GM12873 (cell line): ENCODE data around the gene WDR64.

Experiments used
- TF ChIP-seq, protein P1 (sequence below): IDR thresholded peaks from 2 replicates; pipeline ENCODE4 v1.5.1; 2012; ENCODE audit warnings: low read depth, mild to moderate bottlenecking, moderate library complexity, low read length, control low read depth; ENCODE audit not compliant: insufficient read depth; ENCODE audit errors: missing control alignments

The WDR64 gene

DNA sequence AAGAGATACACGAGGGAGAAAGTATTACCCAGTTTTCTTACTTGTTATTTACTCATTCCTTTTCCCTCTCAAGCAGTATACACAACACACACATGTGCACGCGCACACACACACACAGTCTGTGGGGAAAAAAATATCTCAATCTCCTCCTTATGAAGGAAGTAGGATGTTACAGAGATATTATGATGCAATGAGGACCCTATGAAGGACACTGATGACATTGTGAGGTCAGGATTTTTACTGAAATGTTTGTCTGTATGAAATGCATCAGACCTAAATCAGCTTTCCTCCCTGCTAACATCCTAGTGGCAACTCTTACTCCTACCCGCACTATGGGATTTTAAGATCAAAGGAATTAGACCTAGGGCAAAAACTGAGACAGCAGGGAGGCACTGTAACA is at the start of gene WDR64:
Gene WDR64 (plus strand): TSS at position 270 of the 400 bp plus-strand sequence. CDS start 204 bp downstream, outside the sequence.
- TF ChIP-seq, protein P1, sequence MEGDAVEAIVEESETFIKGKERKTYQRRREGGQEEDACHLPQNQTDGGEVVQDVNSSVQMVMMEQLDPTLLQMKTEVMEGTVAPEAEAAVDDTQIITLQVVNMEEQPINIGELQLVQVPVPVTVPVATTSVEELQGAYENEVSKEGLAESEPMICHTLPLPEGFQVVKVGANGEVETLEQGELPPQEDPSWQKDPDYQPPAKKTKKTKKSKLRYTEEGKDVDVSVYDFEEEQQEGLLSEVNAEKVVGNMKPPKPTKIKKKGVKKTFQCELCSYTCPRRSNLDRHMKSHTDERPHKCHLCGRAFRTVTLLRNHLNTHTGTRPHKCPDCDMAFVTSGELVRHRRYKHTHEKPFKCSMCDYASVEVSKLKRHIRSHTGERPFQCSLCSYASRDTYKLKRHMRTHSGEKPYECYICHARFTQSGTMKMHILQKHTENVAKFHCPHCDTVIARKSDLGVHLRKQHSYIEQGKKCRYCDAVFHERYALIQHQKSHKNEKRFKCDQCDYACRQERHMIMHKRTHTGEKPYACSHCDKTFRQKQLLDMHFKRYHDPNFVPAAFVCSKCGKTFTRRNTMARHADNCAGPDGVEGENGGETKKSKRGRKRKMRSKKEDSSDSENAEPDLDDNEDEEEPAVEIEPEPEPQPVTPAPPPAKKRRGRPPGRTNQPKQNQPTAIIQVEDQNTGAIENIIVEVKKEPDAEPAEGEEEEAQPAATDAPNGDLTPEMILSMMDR = no peak

DNA sequence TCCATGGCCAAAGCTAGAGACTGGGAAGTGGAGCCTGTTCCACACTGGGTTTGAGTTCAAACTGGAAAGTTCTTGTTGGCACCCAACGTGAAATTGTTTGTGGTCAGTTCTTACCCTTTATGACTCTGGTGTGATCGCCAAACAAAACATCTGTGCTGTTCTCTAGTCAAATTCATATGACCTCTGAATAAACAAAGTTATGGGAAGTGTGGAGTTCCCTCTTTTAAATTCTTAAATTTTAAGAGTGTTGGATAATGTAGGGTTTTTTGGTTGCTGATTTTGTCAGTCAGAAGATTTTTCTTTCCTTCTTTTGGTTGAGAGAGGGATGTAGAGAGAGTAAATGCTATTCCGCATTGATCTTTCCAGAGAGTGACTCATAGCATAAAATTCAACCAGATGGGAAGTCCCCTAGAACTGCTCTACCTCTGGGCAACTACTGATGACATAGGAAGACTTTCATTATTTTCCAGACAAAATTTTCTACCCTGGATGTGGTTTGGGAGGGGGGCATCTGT is 48.3 kb upstream of the WDR64 start:
- TF ChIP-seq, protein P1 = no peak

DNA sequence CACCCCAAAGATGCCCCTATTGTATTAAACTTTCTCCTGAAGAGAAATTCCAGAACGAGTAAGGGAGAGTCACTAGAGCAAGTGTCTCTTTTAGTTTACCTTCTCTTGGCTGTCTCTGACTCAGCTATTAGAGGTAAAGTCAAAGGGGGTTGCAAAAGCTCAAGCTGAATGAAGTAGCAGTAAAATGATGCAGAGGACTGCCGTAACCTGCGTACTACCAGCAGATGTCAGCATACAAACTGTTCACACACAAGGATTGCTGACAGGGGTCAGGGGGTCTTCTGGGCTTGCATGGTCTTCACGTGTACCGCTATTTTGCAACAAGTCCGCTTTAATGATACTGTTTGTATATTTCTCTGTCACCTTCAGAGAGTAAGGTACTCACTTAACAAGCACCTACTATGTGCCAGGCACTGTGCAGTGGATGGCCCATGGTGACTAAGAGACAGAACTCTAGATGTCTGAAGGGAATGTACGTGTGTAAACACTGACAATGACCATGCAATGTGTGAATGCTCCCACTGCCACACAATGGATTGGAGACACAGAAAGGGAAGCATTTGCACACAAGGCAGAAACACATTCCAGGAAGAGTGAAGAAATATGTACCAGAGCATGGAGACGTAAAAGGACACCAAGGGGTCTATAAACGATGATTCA is 46.8 kb upstream of the WDR64 start:
- TF ChIP-seq, protein P1 = peak; percentile 43

DNA sequence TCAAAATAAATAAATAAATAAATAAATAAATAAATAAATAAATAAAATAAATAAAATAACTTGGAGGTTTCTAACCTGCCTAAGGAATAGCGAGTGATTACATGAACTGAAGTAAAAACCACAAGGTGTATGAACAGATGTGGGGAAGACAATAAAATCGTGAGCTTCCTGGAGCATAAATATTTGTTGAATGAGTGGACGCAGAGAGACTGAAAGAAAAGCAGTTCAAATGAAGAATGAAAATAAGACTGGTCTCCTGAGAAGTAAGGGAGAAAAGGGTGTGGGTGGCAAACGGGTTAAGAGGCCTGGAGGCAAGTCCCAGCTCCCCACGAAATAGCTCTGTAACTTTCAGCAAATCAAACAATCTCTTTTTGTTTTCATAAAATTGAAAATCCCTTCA is 45.5 kb upstream of the WDR64 start:
- TF ChIP-seq, protein P1 = no peak

DNA sequence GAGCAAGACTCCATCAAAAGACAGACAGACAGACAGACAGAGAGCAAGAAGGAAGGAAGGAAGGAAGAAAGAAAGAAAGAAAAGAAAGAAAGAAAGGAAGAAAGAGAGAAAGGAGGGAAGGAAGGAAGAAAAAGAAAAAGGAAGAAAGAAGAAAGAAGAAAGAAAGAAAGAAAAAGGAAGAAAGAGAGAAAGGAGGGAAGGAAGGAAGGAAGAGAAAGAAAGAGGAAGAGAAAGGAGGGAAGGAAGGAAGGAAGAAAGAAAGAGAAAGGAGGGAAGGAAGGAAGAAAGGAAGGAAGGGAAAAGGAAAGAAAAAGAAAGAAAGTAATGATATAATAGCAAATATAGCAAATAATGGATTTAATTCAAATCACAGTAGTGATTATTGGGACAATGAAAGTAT is 44.6 kb upstream of the WDR64 start:
- TF ChIP-seq, protein P1 = no peak

DNA sequence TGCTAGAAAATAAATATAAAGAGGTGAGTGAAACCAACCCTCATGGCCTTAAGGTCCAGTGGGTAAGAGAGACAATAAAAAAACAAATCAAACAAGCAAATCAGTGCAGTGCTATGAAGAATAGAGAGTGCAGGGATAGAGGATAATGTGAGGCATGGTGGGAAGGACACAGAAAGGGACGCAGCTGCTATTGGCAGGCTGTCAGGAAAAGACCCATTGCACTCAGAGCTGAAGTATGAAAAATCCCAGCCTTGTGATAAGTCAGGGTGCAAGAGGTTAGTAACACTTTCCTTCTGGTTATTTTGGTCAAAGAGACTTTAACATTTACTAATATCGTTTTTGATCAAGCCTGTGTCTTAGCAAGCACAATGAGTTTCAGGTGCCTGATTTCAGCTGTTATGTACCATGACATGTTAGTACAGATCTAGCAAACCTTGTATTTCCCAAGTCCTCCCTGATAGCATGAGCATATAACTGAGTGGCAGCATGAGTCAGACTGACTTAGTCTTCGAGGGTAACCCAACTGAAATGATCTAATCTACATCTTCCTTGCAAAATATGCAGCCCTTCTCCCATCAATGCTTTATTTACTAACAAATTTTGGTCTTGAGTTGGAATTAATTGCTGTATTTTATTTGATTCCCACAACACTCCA is 43.6 kb upstream of the WDR64 start:
- TF ChIP-seq, protein P1 = no peak

DNA sequence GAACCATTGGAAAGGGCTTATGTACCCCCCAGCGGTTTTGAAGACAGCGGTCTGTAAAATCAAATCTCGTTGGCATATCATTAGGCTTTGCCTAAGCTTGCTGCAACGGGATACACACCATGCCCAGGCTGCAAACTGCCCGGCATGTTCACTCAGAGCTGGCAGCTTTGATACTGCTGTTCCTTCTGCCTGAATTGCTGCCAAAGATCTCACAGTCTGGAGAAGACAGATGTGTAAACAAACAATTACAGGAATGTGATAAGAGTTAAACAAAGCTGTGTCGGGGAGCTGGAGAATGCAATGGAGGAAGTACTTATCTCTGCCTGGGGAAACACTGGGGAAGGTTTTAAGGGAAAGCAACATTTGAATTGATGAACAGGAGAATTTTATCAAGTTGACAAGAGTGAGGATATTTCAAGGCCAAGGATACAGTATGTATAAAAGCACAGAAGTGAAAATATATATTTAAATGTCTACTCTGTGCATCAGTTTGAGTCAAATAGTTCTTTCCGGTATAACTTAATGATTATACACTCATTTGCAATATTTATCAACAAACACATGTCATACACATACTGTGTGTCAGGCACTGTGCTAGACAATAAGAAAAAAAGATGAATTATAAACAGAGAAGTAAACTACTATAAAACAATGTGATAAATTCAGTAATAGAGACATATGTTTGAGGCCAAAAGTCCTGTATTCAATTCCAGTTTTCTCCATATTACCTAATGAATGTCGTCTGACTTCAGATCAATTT is 41.8 kb upstream of the WDR64 start:
- TF ChIP-seq, protein P1 = no peak
